Uterus (tissue), 2 donors: ENCODE results near the gene FHIT.

Source experiments
- CTCF ChIP-seq, 4 experiments: fragments of 200-600 bp in 2 of 4; fragments of 450-650 bp in 2 of 4; sonication (generic) in 2 of 4; IDR thresholded peaks; one replicate each; pipeline ENCODE4 v1.5.1; 2016 to 2019; ENCODE audit warnings: antibody characterized with exemption in 4 of 4, mild to moderate bottlenecking in 2 of 4, moderate library complexity in 1 of 4
- POLR2A ChIP-seq, 2 donors: fragments of 450-650 bp; IDR thresholded peaks; one replicate each; pipeline ENCODE4 v1.6.1; 2016; ENCODE audit warnings: antibody characterized with exemption in 2 of 2, mild to moderate bottlenecking in 1 of 2, moderate library complexity in 1 of 2

- TF ChIP-seq CTCF (IDR thresholded peaks at IDR 0.05): no peak
- no peak for TF ChIP-seq POLR2A (IDR thresholded peaks at IDR 0.05)
Observed at GRCh38 chr3:60323651-60324050, 927.6 kb downstream of the FHIT start.
